Measurements from ENCODE around the gene ATP8B1.
"Not testable (repeated sequence)": the region's sequence is repeated elsewhere in the genome, so short reads cannot be mapped to it uniquely, and the experiment has no call there.

Gene ATP8B1

GRCh38 chr18:57759650-57760049 is 43.5 kb downstream of the ATP8B1 start:
- DNase-seq: peak; percentile 40

- no peak for DNase-seq
Observed at GRCh38 chr18:57755473-57756067, 47.5 kb downstream of the ATP8B1 start.

- DNase-seq: no peak
Observed at GRCh38 chr18:57754577-57755338, 48.4 kb downstream of the ATP8B1 start.

GRCh38 chr18:57753063-57753462 is 50.1 kb downstream of the ATP8B1 start:
- DNase-seq: no peak

- no peak for DNase-seq
Observed at GRCh38 chr18:57749604-57749970, 53.5 kb downstream of the ATP8B1 start.

- peak; percentile 45 for DNase-seq
Observed at GRCh38 chr18:57748770-57749603, 54.1 kb downstream of the ATP8B1 start.

- no peak for DNase-seq
Observed at GRCh38 chr18:57747809-57748680, 55.1 kb downstream of the ATP8B1 start.

- DNase-seq: peak; percentile 20
Observed at GRCh38 chr18:57744211-57744694, 58.9 kb downstream of the ATP8B1 start.

GRCh38 chr18:57743008-57743407 is 60.1 kb downstream of the ATP8B1 start:
- DNase-seq: peak; percentile 72

- DNase-seq: peak; percentile 41
Observed at GRCh38 chr18:57741273-57741672, 61.8 kb downstream of the ATP8B1 start.

GRCh38 chr18:57738078-57738477 is 65.0 kb downstream of the ATP8B1 start:
- DNase-seq: no peak

GRCh38 chr18:57737400-57738060 is 65.6 kb downstream of the ATP8B1 start:
- peak; percentile 92 for DNase-seq

GRCh38 chr18:57735042-57735441 is 68.1 kb downstream of the ATP8B1 start:
- DNase-seq: not testable (repeated sequence)

- DNase-seq: no peak
Observed at GRCh38 chr18:57733861-57734260, 69.3 kb downstream of the ATP8B1 start.

GRCh38 chr18:57730146-57730545 is 73.0 kb downstream of the ATP8B1 start:
- DNase-seq: no peak

GRCh38 chr18:57728941-57729511 is 74.1 kb downstream of the ATP8B1 start:
- DNase-seq: peak; percentile 59

- DNase-seq: no peak
Observed at GRCh38 chr18:57727952-57728807, 74.9 kb downstream of the ATP8B1 start.

GRCh38 chr18:57719211-57719935 is 83.7 kb downstream of the ATP8B1 start:
- DNase-seq: not testable (repeated sequence)

- no peak for DNase-seq
Observed at GRCh38 chr18:57716549-57716948, 86.6 kb downstream of the ATP8B1 start.

- DNase-seq: no peak
Observed at GRCh38 chr18:57715671-57716070, 87.4 kb downstream of the ATP8B1 start.

Measured in EL (cell line).